Activated CD8-positive, alpha-beta memory T cell treated with anti-CD3 and anti-CD28 coated beads for 48 hours (primary cell): ENCODE results near the gene NFATC3.
A peak's percentile ranks its signal among the peaks of the same experiment; 100 is the strongest.

Experiments
- DNase-seq, 3 experiments: peaks; one replicate each; pipeline ENCODE4 v3.0.0-alpha.2; 2020; ENCODE audit warnings: low read depth in 2 of 3, low spot score in 2 of 3

The NFATC3 gene

DNA sequence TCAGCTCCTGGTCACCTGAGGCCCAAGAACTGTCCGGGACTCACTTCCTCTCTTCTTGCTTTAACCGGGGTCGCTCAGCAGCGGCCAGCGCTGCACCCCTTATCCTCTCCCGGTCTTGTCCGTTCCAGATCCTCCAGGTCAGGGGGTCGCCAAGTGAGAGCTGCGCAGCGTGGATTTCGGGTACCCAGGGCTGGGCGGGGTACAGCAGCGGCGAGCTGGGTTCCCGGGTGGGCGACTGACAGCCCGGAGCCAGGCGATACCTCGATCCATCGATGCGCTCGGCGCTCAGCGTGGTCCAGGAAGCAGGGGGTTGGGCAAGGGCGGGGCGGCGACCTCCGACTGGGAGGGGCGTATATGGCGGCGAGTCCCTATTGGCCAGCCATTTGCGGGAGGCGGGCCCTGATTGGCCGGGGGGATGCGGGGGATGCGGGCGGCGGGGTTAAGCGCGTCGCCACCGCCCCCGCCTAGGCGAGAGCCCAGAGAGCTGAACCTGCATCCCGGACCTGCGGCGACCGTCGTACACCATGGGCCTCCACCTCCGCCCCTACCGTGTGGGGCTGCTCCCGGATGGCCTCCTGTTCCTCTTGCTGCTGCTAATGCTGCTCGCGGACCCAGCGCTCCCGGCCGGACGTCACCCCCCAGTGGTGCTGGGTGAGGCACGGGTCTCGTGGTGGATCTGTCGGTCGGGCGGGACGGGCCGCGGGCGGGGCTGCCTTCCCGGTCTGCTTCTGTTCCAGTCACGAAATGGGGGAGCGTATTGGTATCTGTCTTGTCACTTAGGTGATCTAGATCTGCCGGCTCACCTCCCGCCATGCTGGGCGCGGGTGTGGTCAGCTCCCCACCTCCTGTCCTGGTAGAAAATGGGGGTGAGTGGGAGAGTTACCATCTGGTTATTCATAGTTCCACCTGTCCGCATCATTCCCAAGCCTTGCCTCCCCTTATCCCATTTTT lies 160.0 kb downstream of the NFATC3 start, which contains the start of gene PLA2G15:
PLA2G15 (plus strand) TSS at position 471 of the 951 bp plus-strand sequence; CDS start at position 525, 54 bp downstream.
- DNase-seq, result peak; percentile 93 to 95 (median 94)

GRCh38 chr16:68246121-68246520 lies 161.0 kb downstream of the NFATC3 start:
- no peak for DNase-seq

GRCh38 chr16:68246666-68247065 lies 161.5 kb downstream of the NFATC3 start:
- DNase-seq, result no peak

DNA sequence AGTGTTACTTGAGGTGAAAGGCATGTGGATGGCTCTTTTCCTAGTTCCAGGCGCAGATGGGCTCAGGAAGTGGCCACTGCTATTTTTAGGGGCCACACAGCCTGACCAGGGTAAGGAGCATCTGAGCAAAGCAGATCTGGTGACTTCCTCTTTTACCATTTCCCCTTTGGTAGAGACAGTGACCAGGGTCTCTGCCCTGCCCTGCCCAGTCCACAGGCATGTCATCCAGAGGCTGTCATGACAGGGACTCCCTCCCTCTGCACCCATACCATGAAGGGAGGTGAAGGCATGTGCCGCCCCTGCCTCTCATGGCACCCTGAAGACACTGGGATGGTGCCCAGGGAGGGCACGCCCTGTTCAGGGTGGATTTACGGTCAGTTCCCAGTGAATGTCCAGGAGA lies 162.2 kb downstream of the NFATC3 start:
- DNase-seq, result no peak

DNA sequence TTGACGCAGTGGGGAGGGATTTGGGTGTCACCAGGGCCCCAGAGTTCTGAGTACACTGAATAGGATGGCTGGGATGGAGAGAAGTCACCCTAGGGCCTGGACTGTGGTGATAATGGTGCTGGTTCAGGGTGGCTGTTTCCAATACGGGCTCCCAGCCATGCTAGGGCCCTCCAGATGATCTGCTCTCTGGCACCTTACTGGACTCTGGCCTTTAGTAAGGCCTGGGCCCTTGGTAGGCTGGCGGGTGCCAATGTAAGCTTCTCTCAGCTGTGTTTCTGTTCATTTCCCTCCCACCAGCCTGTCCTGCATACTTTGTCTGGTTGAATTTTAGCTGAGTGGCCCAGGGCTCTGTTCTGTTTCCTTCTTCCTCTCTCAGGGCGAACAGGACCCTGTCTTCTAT lies 162.8 kb downstream of the NFATC3 start:
- no peak for DNase-seq

- no peak for DNase-seq
Observed at GRCh38 chr16:68249371-68249770, 164.2 kb downstream of the NFATC3 start.

GRCh38 chr16:68250951-68251350 lies 165.8 kb downstream of the NFATC3 start:
- no peak for DNase-seq

DNA sequence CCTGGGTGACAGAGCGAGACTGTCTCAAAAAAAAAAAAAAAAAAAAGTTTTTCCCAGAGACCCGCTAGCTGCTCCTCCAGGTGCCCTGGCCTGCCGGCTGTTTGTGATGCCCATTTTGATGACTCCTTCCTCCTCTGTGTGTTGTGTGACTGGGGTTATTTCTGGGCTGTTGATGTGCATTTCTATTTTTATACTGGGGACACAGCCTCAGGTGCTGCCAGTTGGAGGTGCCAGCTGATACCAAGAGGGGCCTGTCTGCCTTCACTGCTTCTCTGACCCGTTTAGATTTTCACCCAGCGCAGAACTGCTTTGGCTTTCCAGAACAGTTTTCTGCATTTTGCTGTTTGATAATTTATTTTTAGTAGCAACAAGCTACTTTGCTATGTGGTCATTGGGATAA lies 166.7 kb downstream of the NFATC3 start:
- no peak for DNase-seq

DNA sequence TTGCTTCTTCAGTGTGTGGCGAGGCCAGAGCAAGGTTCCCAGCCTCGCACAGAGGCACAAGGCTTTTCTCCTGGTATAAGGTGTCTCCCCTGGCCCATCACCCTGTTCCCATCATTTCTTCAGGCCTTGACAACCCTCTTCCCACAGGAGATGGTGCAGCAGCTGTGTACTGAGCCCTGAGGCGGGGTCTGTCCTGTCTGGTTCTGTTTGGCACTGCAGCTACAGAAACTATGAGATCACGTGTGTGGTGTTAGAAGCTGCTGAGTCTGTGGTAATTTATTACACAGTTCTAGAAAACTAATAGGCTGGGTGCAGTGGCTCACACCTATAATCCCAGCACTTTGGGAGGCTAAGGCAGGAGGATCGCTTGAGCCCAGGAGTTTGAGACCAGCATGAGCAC lies 167.2 kb downstream of the NFATC3 start:
- no peak for DNase-seq

GRCh38 chr16:68253721-68254120 lies 168.6 kb downstream of the NFATC3 start:
- no peak for DNase-seq

DNA sequence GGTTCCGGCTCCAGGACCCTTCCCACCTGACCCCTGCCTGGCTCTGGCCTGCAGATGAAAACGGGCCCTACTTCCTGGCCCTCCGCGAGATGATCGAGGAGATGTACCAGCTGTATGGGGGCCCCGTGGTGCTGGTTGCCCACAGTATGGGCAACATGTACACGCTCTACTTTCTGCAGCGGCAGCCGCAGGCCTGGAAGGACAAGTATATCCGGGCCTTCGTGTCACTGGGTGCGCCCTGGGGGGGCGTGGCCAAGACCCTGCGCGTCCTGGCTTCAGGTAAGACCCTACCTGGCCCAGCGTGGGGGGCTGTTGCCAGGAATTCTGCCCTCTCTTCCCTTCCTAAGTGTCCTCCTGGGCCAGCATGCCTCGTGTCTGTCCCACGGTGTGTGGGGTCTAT lies 170.5 kb downstream of the NFATC3 start:
- no peak for DNase-seq

GRCh38 chr16:68257251-68257905 lies 172.2 kb downstream of the NFATC3 start:
- DNase-seq, result no peak

- no peak for DNase-seq
Observed at GRCh38 chr16:68257906-68258800, 173.0 kb downstream of the NFATC3 start.

DNA sequence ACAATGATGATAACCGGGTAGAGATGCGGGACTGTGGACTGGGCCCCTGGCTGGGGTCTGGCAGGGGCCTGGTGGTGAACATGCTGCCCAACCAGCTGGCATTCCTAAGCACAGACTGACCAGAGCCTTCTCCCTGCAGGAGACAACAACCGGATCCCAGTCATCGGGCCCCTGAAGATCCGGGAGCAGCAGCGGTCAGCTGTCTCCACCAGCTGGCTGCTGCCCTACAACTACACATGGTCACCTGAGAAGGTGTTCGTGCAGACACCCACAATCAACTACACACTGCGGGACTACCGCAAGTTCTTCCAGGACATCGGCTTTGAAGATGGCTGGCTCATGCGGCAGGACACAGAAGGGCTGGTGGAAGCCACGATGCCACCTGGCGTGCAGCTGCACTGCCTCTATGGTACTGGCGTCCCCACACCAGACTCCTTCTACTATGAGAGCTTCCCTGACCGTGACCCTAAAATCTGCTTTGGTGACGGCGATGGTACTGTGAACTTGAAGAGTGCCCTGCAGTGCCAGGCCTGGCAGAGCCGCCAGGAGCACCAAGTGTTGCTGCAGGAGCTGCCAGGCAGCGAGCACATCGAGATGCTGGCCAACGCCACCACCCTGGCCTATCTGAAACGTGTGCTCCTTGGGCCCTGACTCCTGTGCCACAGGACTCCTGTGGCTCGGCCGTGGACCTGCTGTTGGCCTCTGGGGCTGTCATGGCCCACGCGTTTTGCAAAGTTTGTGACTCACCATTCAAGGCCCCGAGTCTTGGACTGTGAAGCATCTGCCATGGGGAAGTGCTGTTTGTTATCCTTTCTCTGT lies 174.0 kb downstream of the NFATC3 start:
- DNase-seq, result no peak

DNA sequence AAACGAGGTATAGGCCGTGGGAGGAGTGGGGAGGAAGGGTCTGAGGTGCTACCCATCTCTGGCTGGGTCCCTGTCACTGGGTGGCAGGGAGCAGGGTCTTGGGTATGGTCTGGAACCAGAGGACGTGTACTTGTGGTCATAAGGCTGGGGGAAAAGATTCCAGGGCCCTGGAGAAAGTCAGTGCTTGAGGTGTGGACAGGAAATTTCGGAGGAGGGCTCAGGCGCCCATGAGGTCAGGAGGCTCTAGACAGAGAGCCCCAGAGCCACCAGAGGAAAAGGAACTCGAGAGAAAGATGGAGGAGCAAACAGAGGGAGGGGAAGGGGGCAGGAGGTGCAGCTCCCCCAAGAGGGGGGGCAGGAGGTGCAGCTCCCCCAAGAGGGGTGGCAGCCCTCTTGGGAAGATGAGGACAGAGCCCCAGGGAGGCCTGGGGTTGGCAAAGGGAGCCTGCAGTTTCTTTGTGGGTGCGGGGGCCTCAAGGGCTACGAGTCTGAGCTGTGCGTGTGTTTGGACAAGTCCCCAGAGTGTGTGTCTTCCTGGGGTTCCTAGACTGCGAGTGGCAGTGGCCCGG lies 178.5 kb downstream of the NFATC3 start:
- no peak for DNase-seq

DNA sequence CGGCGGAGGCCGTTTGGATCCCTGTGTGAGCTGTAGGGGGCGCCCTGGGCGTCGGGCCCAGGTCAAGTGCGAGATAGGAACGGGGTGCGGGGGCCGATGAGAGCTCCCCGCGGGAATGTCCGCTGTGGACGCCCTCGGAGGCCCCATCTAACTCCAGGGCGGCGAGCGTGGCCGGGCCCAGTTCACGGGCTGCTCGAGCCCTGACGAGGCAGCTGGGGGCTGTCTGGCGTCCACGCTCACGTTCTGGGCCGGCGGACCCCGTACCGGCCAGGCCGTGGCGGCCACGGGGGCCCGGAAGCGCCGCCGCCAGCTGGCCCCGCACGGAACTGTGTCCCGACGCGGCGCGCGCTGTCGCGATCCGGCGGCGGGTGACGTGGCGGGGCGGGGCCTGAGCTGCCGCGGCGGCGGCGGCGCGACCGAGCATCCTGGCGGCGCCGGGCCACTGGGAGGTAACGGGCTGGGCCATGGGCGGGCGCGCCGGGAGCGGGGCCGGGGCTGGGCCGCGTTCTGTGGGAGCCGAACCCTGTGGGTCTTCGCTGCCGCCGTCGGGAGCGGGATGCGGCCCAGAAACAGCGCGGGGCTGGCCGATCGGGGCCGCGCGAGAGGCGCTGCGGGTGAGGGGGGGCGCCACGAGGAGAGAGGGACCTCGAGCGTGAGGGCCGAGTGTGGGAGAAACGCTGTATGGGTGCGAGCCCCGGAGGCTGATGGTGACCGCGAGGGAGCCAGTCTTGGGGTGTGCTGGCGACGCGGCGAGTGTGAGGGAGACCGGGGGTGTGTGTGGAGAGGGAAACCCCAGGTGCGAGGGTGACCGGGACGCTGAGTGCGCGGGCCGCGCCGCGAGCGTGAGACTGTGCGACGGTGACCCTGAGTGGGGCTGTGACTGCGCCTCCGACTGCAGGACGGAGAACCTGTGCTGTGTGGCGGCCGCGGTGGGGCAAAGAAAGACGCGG lies 179.2 kb downstream of the NFATC3 start, which contains the start of gene SLC7A6:
SLC7A6 (plus strand) TSS at position 399 of the 950 bp plus-strand sequence. CDS start 10,201 bp downstream, outside the sequence.
- DNase-seq, result peak; percentile 69 to 77 (median 71)

- DNase-seq, result no peak
Observed at GRCh38 chr16:68265078-68265920, 180.1 kb downstream of the NFATC3 start.
